ENCODE data around the gene IL2RG. TPM values are rescaled to one million over a fixed set of nuclear protein-coding genes. Genes with fewer than 3 reads are reported as not detected.

Gene IL2RG
- total and polyA plus RNA-seq, 2 experiments from 2014 or later = 0.26 TPM; not detected in 1

DNA sequence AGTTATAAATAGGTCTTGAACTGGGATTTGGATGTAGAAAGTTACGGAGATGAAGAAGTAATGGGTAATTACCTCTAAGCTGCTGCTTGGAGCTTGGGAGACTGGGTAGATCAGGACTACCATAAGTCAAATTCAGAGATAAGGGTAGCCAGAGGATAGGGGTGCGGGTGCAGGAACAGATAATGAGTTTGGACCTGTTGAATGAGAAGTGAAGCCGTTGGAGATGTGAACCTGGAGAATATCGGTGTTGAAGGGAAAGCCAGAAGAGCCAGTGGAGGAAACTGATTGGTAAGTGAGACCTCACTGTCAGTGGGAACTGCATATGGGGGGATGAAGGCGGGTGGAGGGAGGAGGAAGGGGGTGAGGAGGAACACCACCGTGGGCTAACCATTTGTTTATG is 16.3 kb downstream of the IL2RG start (continued):
- no peak for TF ChIP-seq CTCF (conservative IDR thresholded peaks at IDR 0.05; ENCODE audit: low read depth in 2 of 2)

DNA sequence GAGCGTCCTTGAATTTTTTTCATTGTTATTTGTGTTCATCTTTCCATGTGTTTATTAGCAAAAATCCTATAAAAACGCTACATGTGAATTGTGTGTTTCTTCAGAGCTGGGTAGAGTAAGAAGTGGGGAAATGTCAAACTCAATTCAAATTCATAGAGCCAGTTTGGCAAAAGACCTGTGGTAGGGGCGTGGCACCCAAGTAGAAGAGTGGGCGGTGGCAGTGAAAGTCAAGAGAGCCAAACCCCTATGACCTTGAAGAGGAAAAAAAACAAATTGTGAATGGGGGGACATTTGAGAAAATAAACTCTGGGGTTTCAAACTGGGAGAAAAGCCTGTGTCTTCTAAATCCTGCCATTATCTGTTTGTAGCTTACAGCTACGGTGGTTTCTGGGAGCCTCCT is 20.1 kb downstream of the IL2RG start:
- no peak overlapping the region for H3K4me3 ChIP-seq
- no peaks in the 10 kb centered on the region for H3F3A ChIP-seq (replicated peaks; ENCODE audit: low read depth)
- DNase-seq (ENCODE audit: low spot score) (no peak), ATAC-seq (no peak)
- no peaks in the 10 kb centered on the region; the same call in 2 of the 3 replicates for H3K4me1 Mint-ChIP-seq
- no peaks in the 10 kb centered on the region for H3K36me3 ChIP-seq (ENCODE audit: insufficient read depth)
- no peak overlapping the region for H2AFZ ChIP-seq
- H3K9me3 Mint-ChIP-seq = no peaks in the 10 kb centered on the region; the same call in 2 of the 3 replicates
- no peaks in the 10 kb centered on the region for H4K20me1 ChIP-seq (replicated peaks; ENCODE audit: insufficient read depth)
- no peak overlapping the region for H3K4me3 Mint-ChIP-seq
- no peak overlapping the region for H3K27ac ChIP-seq (ENCODE audit: low read depth)
- H3K4me2 ChIP-seq = no peak overlapping the region
- TF ChIP-seq EZH2 (IDR thresholded peaks at IDR 0.05; ENCODE audit: low read depth, unreplicated experiment) (no peak), ZNF114 (CRISPR knock-in tag; IDR thresholded peaks at IDR 0.05) (no peak)
- TF ChIP-seq, protein P1, sequence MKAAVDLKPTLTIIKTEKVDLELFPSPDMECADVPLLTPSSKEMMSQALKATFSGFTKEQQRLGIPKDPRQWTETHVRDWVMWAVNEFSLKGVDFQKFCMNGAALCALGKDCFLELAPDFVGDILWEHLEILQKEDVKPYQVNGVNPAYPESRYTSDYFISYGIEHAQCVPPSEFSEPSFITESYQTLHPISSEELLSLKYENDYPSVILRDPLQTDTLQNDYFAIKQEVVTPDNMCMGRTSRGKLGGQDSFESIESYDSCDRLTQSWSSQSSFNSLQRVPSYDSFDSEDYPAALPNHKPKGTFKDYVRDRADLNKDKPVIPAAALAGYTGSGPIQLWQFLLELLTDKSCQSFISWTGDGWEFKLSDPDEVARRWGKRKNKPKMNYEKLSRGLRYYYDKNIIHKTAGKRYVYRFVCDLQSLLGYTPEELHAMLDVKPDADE (IDR thresholded peaks at IDR 0.05) = no peak
- TF ChIP-seq, protein P2, sequence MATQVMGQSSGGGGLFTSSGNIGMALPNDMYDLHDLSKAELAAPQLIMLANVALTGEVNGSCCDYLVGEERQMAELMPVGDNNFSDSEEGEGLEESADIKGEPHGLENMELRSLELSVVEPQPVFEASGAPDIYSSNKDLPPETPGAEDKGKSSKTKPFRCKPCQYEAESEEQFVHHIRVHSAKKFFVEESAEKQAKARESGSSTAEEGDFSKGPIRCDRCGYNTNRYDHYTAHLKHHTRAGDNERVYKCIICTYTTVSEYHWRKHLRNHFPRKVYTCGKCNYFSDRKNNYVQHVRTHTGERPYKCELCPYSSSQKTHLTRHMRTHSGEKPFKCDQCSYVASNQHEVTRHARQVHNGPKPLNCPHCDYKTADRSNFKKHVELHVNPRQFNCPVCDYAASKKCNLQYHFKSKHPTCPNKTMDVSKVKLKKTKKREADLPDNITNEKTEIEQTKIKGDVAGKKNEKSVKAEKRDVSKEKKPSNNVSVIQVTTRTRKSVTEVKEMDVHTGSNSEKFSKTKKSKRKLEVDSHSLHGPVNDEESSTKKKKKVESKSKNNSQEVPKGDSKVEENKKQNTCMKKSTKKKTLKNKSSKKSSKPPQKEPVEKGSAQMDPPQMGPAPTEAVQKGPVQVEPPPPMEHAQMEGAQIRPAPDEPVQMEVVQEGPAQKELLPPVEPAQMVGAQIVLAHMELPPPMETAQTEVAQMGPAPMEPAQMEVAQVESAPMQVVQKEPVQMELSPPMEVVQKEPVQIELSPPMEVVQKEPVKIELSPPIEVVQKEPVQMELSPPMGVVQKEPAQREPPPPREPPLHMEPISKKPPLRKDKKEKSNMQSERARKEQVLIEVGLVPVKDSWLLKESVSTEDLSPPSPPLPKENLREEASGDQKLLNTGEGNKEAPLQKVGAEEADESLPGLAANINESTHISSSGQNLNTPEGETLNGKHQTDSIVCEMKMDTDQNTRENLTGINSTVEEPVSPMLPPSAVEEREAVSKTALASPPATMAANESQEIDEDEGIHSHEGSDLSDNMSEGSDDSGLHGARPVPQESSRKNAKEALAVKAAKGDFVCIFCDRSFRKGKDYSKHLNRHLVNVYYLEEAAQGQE (IDR thresholded peaks at IDR 0.05; ENCODE audit: unreplicated experiment) = no peak
- H3K27me3 ChIP-seq (ENCODE audit: insufficient read depth) = no peaks in the 10 kb centered on the region
- no peaks in the 10 kb centered on the region for H3K79me2 ChIP-seq (replicated peaks; ENCODE audit: insufficient read depth)
- no peaks in the 10 kb centered on the region for H3K4me1 ChIP-seq (ENCODE audit: insufficient read depth)
- no peaks in the 10 kb centered on the region for H3K36me3 Mint-ChIP-seq (ENCODE audit: low read depth)
- no peak overlapping the region for H3K27ac Mint-ChIP-seq
- H3K27me3 Mint-ChIP-seq (ENCODE audit: insufficient read depth, low read depth, poor library complexity) = peaks cover 2% of the 10 kb centered on the region
- H3K9me2 ChIP-seq (ENCODE audit: insufficient read depth) = no peaks in the 10 kb centered on the region

DNA sequence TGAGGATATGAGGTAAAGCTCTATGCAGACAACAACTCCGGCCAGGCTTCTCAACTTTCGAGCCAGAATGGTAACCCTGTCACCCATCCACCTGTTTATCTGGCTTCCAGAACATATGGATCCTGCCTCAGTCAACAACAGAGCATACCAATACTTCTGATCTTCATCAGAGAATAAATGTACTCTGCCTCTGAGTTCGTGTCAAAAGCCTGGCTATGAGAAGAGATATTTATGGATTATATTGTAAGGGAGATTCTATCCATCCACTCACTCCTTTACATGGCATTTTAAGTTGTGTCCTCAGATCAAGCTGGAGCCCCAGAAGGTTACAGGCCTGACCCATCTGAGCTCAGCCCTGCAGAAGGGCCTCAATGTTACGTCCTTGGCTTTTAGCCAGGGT is 25.5 kb downstream of the IL2RG start:
- Mint-ChIP-seq H3K4me1 (no peaks in the 10 kb centered on the region), H3K36me3 (ENCODE audit: low read depth) (no peaks in the 10 kb centered on the region), H3K27ac (no peak overlapping the region), H3K9me3 (no peaks in the 10 kb centered on the region), H3K27me3 (ENCODE audit: insufficient read depth, low read depth, poor library complexity) (no peaks in the 10 kb centered on the region), H3K4me3 (no peak overlapping the region)
- H3K4me1 ChIP-seq (ENCODE audit: insufficient read depth) = no peaks in the 10 kb centered on the region
- no peak overlapping the region for H3K4me3 ChIP-seq
- H2AFZ ChIP-seq = no peak overlapping the region
- H3K9me2 ChIP-seq (ENCODE audit: insufficient read depth) = no peaks in the 10 kb centered on the region
- no peaks in the 10 kb centered on the region for H3K79me2 ChIP-seq (replicated peaks; ENCODE audit: insufficient read depth)
- no peaks in the 10 kb centered on the region for H3K36me3 ChIP-seq (ENCODE audit: insufficient read depth)
- no peaks in the 10 kb centered on the region for H4K20me1 ChIP-seq (replicated peaks; ENCODE audit: insufficient read depth)
- no peak overlapping the region for H3K27ac ChIP-seq (ENCODE audit: low read depth)
- DNase-seq (ENCODE audit: low spot score) (no peak), ATAC-seq (no peak)
- no peaks in the 10 kb centered on the region for H3F3A ChIP-seq (replicated peaks; ENCODE audit: low read depth)
- H3K4me2 ChIP-seq = no peak overlapping the region
- no peaks in the 10 kb centered on the region for H3K27me3 ChIP-seq (ENCODE audit: insufficient read depth)
- no peak for TF ChIP-seq CREB1 (CRISPR knock-in tag; IDR thresholded peaks at IDR 0.05; ENCODE audit: low read depth)
- no peak for TF ChIP-seq POLR2AphosphoS5 (IDR thresholded peaks at IDR 0.05; ENCODE audit: low read depth)
- TF ChIP-seq, protein P1 (IDR thresholded peaks at IDR 0.05) = no peak
- no peak for TF ChIP-seq EZH2phosphoT487 (IDR thresholded peaks at IDR 0.05; ENCODE audit: unreplicated experiment)
- TF ChIP-seq JUNB (IDR thresholded peaks at IDR 0.05; ENCODE audit: unreplicated experiment) = no peak
- TF ChIP-seq ZNF331 (CRISPR knock-in tag; IDR thresholded peaks at IDR 0.05; ENCODE audit: low read depth) = no peak
- no peak for TF ChIP-seq STAT1 (IDR thresholded peaks at IDR 0.05; ENCODE audit: unreplicated experiment)
- no peak for TF ChIP-seq EZH2 (IDR thresholded peaks at IDR 0.05; ENCODE audit: low read depth, unreplicated experiment)
- TF ChIP-seq ZNF114 (CRISPR knock-in tag; IDR thresholded peaks at IDR 0.05) = no peak
- TF ChIP-seq, protein P2 (IDR thresholded peaks at IDR 0.05; ENCODE audit: unreplicated experiment) = no peak
- TF ChIP-seq NANOG (IDR thresholded peaks at IDR 0.05; ENCODE audit: borderline replicate concordance) = no peak

All from GM23338 (cell line).